H1 (cell line): Measurements from ENCODE around the gene OR4D11. TPM values are rescaled to one million over a fixed set of nuclear protein-coding genes. Genes with fewer than 3 reads are reported as not detected.

Source experiments
- CTCF ChIA-PET: fragments of 300-600 bp; sonication (Branson Sonifier 250); formaldehyde crosslinking; loops from one replicate; lab custom pipeline; 2021; ENCODE audit not compliant: partially characterized antibody; lab: Charles Lee
- POLR2A ChIA-PET: fragments of 300-600 bp; sonication (Branson Sonifier 250); formaldehyde crosslinking; loops from one replicate; lab custom pipeline; 2021; ENCODE audit warnings: inconsistent platforms; ENCODE audit not compliant: partially characterized antibody; lab: Charles Lee
- DNase-seq, 2 experiments: peaks; one replicate each; pipeline versions ENCODE4 v3.0.0 to v3.0.0-alpha.2; 2010 to 2022; ENCODE audit warnings: low spot score in 2 of 2, low read depth in 1 of 2, mixed read lengths in 1 of 2
- FAIRE-seq: peaks from 2 replicates; lab custom pipeline; 2011; peaks lifted over from hg19 to GRCh38; lab: Jason Lieb, UNC
- H2AFZ ChIP-seq: 2 replicates; pipeline ENCODE4 v1.8.1; 2012; ENCODE audit warnings: low read length, inconsistent platforms
- H2AK5ac ChIP-seq: 2 replicates; pipeline ENCODE4 v1.6.1; 2013; ENCODE audit warnings: low read depth, low read length
- H2BK120ac ChIP-seq: replicated peaks from 2 replicates; pipeline ENCODE3; 2013; ENCODE audit warnings: low read depth, low read length, inconsistent platforms
- H2BK12ac ChIP-seq: 2 replicates; pipeline ENCODE4 v1.6.1; 2013; ENCODE audit warnings: low read depth, low read length
- H2BK15ac ChIP-seq: 2 replicates; pipeline ENCODE4 v1.6.1; 2013; ENCODE audit warnings: low read length
- H2BK20ac ChIP-seq: 2 replicates; pipeline ENCODE4 v1.6.1; 2013; ENCODE audit warnings: low read length
- H2BK5ac ChIP-seq: 2 replicates; pipeline ENCODE4 v1.6.1; 2013; ENCODE audit warnings: low read depth, low read length
- H3K14ac ChIP-seq: 2 replicates; pipeline ENCODE4 v1.6.1; 2013; ENCODE audit warnings: inconsistent platforms; ENCODE audit not compliant: insufficient read length
- H3K18ac ChIP-seq: 2 replicates; pipeline ENCODE4 v1.6.1; 2013; ENCODE audit warnings: low read length; ENCODE audit errors: extremely low read depth
- H3K23ac ChIP-seq: 2 replicates; pipeline ENCODE4 v1.6.1; 2013; ENCODE audit warnings: inconsistent platforms; ENCODE audit not compliant: insufficient read length
- H3K23me2 ChIP-seq: 2 replicates; pipeline ENCODE4 v1.6.1; 2013; ENCODE audit warnings: low read depth, low read length
- H3K27ac ChIP-seq: 2 replicates; pipeline ENCODE4 v1.6.1; 2011; ENCODE audit warnings: low read depth, low read length, inconsistent platforms
- H3K27me3 ChIP-seq, 4 experiments: replicated peaks in 1 of 4; 1 replicate in 1 of 4; 2 replicates in 3 of 4; pipeline versions ENCODE4 v1.6.1 to v1.8.1; 2011 to 2013; ENCODE audit warnings: low read length in 3 of 4, mild to moderate bottlenecking in 3 of 4, inconsistent platforms in 2 of 4, mixed read lengths in 2 of 4, moderate library complexity in 1 of 4; ENCODE audit not compliant: control insufficient read depth in 3 of 4, insufficient read depth in 3 of 4; ENCODE audit errors: extremely low read depth in 1 of 4
- H3K36me3 ChIP-seq, 4 experiments: 2 replicates each; pipeline versions ENCODE4 v1.6.1 to v1.8.1; 2011 to 2013; ENCODE audit warnings: mild to moderate bottlenecking in 4 of 4, low read length in 3 of 4, moderate library complexity in 2 of 4, control low read depth in 1 of 4, inconsistent platforms in 1 of 4; ENCODE audit not compliant: insufficient read depth in 4 of 4, control insufficient read depth in 2 of 4
- H3K4ac ChIP-seq: replicated peaks from 2 replicates; pipeline ENCODE3; 2013; ENCODE audit warnings: low read length, low read depth, mixed read lengths, inconsistent platforms; ENCODE audit not compliant: insufficient read length
- H3K4me1 ChIP-seq, 4 experiments: replicated peaks in 1 of 4; 1 replicate in 1 of 4; 2 replicates in 3 of 4; pipeline versions ENCODE4 v1.6.1 to v1.8.1; 2011 to 2013; ENCODE audit warnings: low read length in 3 of 4, inconsistent platforms in 2 of 4, mixed read lengths in 1 of 4; ENCODE audit not compliant: insufficient read depth in 4 of 4, control insufficient read depth in 3 of 4
- H3K4me2 ChIP-seq, 2 experiments: 2 replicates each; pipeline versions ENCODE4 v1.6.1 to v1.8.1; 2011 to 2013; ENCODE audit warnings: low read depth in 2 of 2, low read length in 2 of 2, control low read depth in 1 of 2, inconsistent platforms in 1 of 2, mild to moderate bottlenecking in 1 of 2; ENCODE audit not compliant: insufficient read depth in 1 of 2
- H3K4me3 ChIP-seq, 4 experiments: fragments of 200-600, 300-600 bp in 1 of 4; sonication (generic), shearing (Covaris generic), sonication (Bioruptor Twin) in 1 of 4; 2 replicates each; pipeline versions ENCODE4 v1.5.1 to v1.8.1; 2011 to 2016; ENCODE audit warnings: low read length in 4 of 4, low read depth in 3 of 4, control low read depth in 2 of 4, inconsistent platforms in 2 of 4, mild to moderate bottlenecking in 2 of 4, mixed read lengths in 1 of 4, moderate library complexity in 1 of 4; ENCODE audit not compliant: insufficient read depth in 2 of 4; ENCODE audit errors: extremely low read depth in 1 of 4
- H3K56ac ChIP-seq: replicated peaks from 2 replicates; pipeline ENCODE3; 2013; ENCODE audit warnings: low read depth, mild to moderate bottlenecking, mixed read lengths, low read length, inconsistent platforms; ENCODE audit not compliant: insufficient read length
- H3K79me1 ChIP-seq: 2 replicates; pipeline ENCODE4 v1.6.1; 2013; ENCODE audit warnings: low read depth, low read length, control low read depth
- H3K79me2 ChIP-seq, 2 experiments: 2 replicates each; pipeline versions ENCODE4 v1.6.1 to v1.8.1; 2012 to 2013; ENCODE audit warnings: low read length in 2 of 2, mild to moderate bottlenecking in 2 of 2, inconsistent platforms in 1 of 2; ENCODE audit not compliant: insufficient read depth in 2 of 2, control insufficient read depth in 1 of 2
- H3K9ac ChIP-seq, 4 experiments: replicated peaks in 1 of 4; 1 replicate in 1 of 4; 2 replicates in 3 of 4; pipeline versions ENCODE4 v1.6.1 to v1.8.1; 2011 to 2013; ENCODE audit warnings: low read depth in 3 of 4, low read length in 3 of 4, control low read depth in 2 of 4, mild to moderate bottlenecking in 2 of 4, moderate library complexity in 2 of 4, inconsistent platforms in 1 of 4; ENCODE audit errors: extremely low read depth in 1 of 4
- H3K9me3 ChIP-seq, 2 experiments: 2 replicates each; pipeline versions ENCODE4 v1.6.1 to v1.8.1; 2012 to 2013; ENCODE audit warnings: mild to moderate bottlenecking in 2 of 2, moderate library complexity in 2 of 2, control low read depth in 1 of 2, inconsistent platforms in 1 of 2, low read depth in 1 of 2, low read length in 1 of 2, mixed read lengths in 1 of 2; ENCODE audit not compliant: insufficient read depth in 2 of 2
- H4K20me1 ChIP-seq, 2 experiments: replicated peaks in 1 of 2; 2 replicates each; pipeline versions ENCODE3 to v1.8.1; 2011 to 2013; ENCODE audit warnings: inconsistent platforms in 2 of 2, low read length in 2 of 2, mild to moderate bottlenecking in 1 of 2; ENCODE audit not compliant: insufficient read depth in 2 of 2, control insufficient read depth in 1 of 2
- H4K5ac ChIP-seq: 2 replicates; pipeline ENCODE4 v1.6.1; 2013; ENCODE audit warnings: low read length, low read depth, mixed read lengths, inconsistent platforms; ENCODE audit not compliant: insufficient read length
- H4K8ac ChIP-seq: 2 replicates; pipeline ENCODE4 v1.8.0; 2013; ENCODE audit warnings: mild to moderate bottlenecking, moderate library complexity, low read length, inconsistent platforms; ENCODE audit not compliant: insufficient read depth; ENCODE audit errors: extremely low read depth
- H4K91ac ChIP-seq: replicated peaks from 2 replicates; pipeline ENCODE3; 2013; ENCODE audit warnings: low read length, mixed read lengths, inconsistent platforms; ENCODE audit not compliant: insufficient read length
- ATF2 ChIP-seq: IDR thresholded peaks from 2 replicates; pipeline ENCODE4 v1.6.1; 2012; ENCODE audit warnings: low read length, inconsistent platforms
- BACH1 ChIP-seq: IDR thresholded peaks from 2 replicates; pipeline ENCODE4 v1.6.1; 2012; ENCODE audit warnings: low read length, improper control_type of control experiment
- CBX8 ChIP-seq: fragments of 300-800, 300-1000 bp; sonication (generic); IDR thresholded peaks from 2 replicates; pipeline ENCODE4 v1.7.1; 2016; ENCODE audit warnings: low read depth, low read length, borderline replicate concordance
- CEBPB ChIP-seq: IDR thresholded peaks from 2 replicates; pipeline ENCODE4 v1.6.1; 2012; ENCODE audit warnings: low read depth, low read length
- HDAC2 ChIP-seq, 2 experiments: fragments of 300-600 bp in 1 of 2; sonication (generic) in 1 of 2; IDR thresholded peaks; 2 replicates each; pipeline ENCODE4 v1.6.1; 2011 to 2012; ENCODE audit warnings: low read depth in 2 of 2, low read length in 2 of 2, mild to moderate bottlenecking in 2 of 2, moderate library complexity in 2 of 2, borderline replicate concordance in 1 of 2, inconsistent platforms in 1 of 2
- MAFK ChIP-seq: IDR thresholded peaks from 2 replicates; pipeline ENCODE4 v1.6.1; 2012; ENCODE audit warnings: low read depth, mild to moderate bottlenecking, improper control_type of control experiment, low read length
- NRF1 ChIP-seq: IDR thresholded peaks from 2 replicates; pipeline ENCODE4 v1.6.1; 2011; ENCODE audit warnings: mild to moderate bottlenecking, low read depth, low read length, improper control_type of control experiment
- POLR2A ChIP-seq, 2 experiments: IDR thresholded peaks; 1 replicate in 1 of 2; 2 replicates in 1 of 2; pipeline ENCODE4 v1.6.1; 2011; ENCODE audit warnings: low read depth in 2 of 2, low read length in 2 of 2, mild to moderate bottlenecking in 2 of 2; ENCODE audit errors: control extremely low read depth in 1 of 2
- RBBP5 ChIP-seq: IDR thresholded peaks from 2 replicates; pipeline ENCODE4 v1.7.1; 2012; ENCODE audit warnings: low read depth, mild to moderate bottlenecking, inconsistent platforms, low read length, moderate library complexity, borderline replicate concordance
- SP4 ChIP-seq: IDR thresholded peaks from 2 replicates; pipeline ENCODE4 v1.6.1; 2012; ENCODE audit warnings: low read length, inconsistent platforms
- SRF ChIP-seq: IDR thresholded peaks from 2 replicates; pipeline ENCODE4 v1.6.1; 2011; ENCODE audit warnings: mild to moderate bottlenecking, low read depth, low read length, moderate library complexity
- TCF12 ChIP-seq: IDR thresholded peaks from 2 replicates; pipeline ENCODE4 v1.6.1; 2011; ENCODE audit warnings: low read depth, mild to moderate bottlenecking, low read length
- WGBS, 2 experiments: shearing (Covaris generic) in 1 of 2; methylation state at CpG; one replicate each; pipeline versions ENCODE4 v1.1.6 to v1.1.7; 2013 to 2015; ENCODE audit warnings: low lambda C conversion rate in 2 of 2, mixed read lengths in 2 of 2, inconsistent platforms in 1 of 2, low coverage in 1 of 2, missing lambda C conversion rate in 1 of 2; ENCODE audit not compliant: insufficient replicate concordance in 2 of 2, insufficient coverage in 1 of 2, insufficient read length in 1 of 2; ENCODE audit errors: extremely low coverage in 1 of 2, missing lambda C conversion rate in 1 of 2; 5-methylcytosine and 5-hydroxymethylcytosine counted together
- polyA plus RNA-seq, 7 experiments: library from polyadenylated mRNA; depleted of rRNA in 3 of 7; stranded (reverse) in 5 of 7; unstranded in 2 of 7; fragments of >200 nt in 5 of 7; fragments of 200-250 nt in 2 of 7; gene quantifications; 1 replicate in 5 of 7; 2 replicates in 1 of 7; 4 replicates in 1 of 7; pipeline versions ENCODE4 v1.2.1 to v1.2.3, GENCODE V29; 2011 to 2013; ENCODE audit warnings: missing spikeins in 2 of 7, mixed read lengths in 2 of 7
- total RNA-seq: library from RNA; stranded (reverse); fragmentation: NEBNext Ultra II Directional; extraction: Animal tissue kit (Norgen Biotek cat#: 25700); gene quantifications from 2 replicates; pipeline ENCODE4 v1.2.1, GENCODE V29; 2021

The OR4D11 gene
- total and polyA plus RNA-seq, 2 of the 8 experiments (the other 6 are each of a cell fraction or from before 2014, with no cell fraction given), result not detected

- Histone ChIP-seq H2AK5ac (no peak overlapping the region), H3K23ac (no peak overlapping the region), H4K20me1 (no peaks in the 10 kb centered on the region), H3K23me2 (peaks cover 5% of the 10 kb centered on the region; the same call in 1 of the 2 replicates), H3K4ac (no peak overlapping the region), H4K91ac (no peak overlapping the region), H3K27ac (0 out of 2 replicates have a peak overlapping the region, but pooled peaks have one; percentile 19), H4K8ac (no peak overlapping the region), H3K79me1 (no peaks in the 10 kb centered on the region), H3K36me3 (no peaks in the 10 kb centered on the region), H2BK5ac (no peak overlapping the region), H4K5ac (no peak overlapping the region), H3K9me3 (no peaks in the 10 kb centered on the region), H2BK12ac (no peak overlapping the region), H3K9ac (no peak overlapping the region), H2BK120ac (no peak overlapping the region), H3K56ac (no peak overlapping the region), H3K4me2 (no peak overlapping the region), H2AFZ (peak overlapping the region; percentile 86; the same call in 1 of the 2 replicates), H3K14ac (no peak overlapping the region), H3K4me1 (peaks cover 0 to 7% (median 0%) of the 10 kb centered on the region in 4 experiments; a peak in 1 of 7 replicates), H2BK20ac (no peak overlapping the region), H2BK15ac (no peak overlapping the region), H3K79me2 (no peaks in the 10 kb centered on the region), H3K27me3 (no peaks in the 10 kb centered on the region), H3K4me3 (no peak overlapping the region), H3K18ac (no peak overlapping the region)
- TF ChIP-seq POLR2A (IDR thresholded peaks at IDR 0.05; ENCODE audit: control extremely low read depth in 1 of 2, low read depth in 2 of 2, low read length in 2 of 2), result no peak
- no peak for TF ChIP-seq BACH1
- TF ChIP-seq CEBPB, result no peak
- no peak for TF ChIP-seq SRF
- TF ChIP-seq RBBP5, result no peak
- TF ChIP-seq NRF1, result no peak
- TF ChIP-seq MAFK, result no peak
- TF ChIP-seq SP4, result no peak
- TF ChIP-seq ATF2, result no peak
- no peak for TF ChIP-seq TCF12
- TF ChIP-seq CBX8, result no peak
- no peak for TF ChIP-seq HDAC2 (IDR thresholded peaks at IDR 0.05; ENCODE audit: borderline replicate concordance in 1 of 2, low read depth in 2 of 2, low read length in 2 of 2)
- no peak for FAIRE-seq
- CTCF ChIA-PET, result no interaction called here
- POLR2A ChIA-PET, result no interaction called here
- WGBS, 2 experiments, result 80% methylated on average over 3 of the region's 3 CpGs; no CpG with 5 or more reads in 1 of the 2 experiments
- no peak for DNase-seq
Measured at GRCh38 chr11:59544869-59545178, 41.4 kb downstream of the OR4D11 start.
